MM.1S (cell line): ENCODE results near the gene MAP3K2.

Source experiments
- DNase-seq: peaks from one replicate; pipeline ENCODE4 v3.0.0-alpha.2; 2015
- H2AFZ ChIP-seq: fragments of 300-600 bp; sonication (generic); 2 replicates; pipeline ENCODE4 v1.6.0; 2016; ENCODE audit warnings: antibody characterized with exemption, low read length
- H3F3A ChIP-seq: fragments of 300-600 bp; sonication (generic); 2 replicates; pipeline ENCODE4 v1.6.1; 2016; ENCODE audit warnings: mild to moderate bottlenecking, antibody characterized with exemption, low read length, moderate library complexity, mixed read lengths; ENCODE audit not compliant: insufficient read depth
- H3K27ac ChIP-seq: fragments of 300-600 bp; sonication (generic); 2 replicates; pipeline ENCODE4 v1.5.1; 2016; ENCODE audit warnings: mild to moderate bottlenecking, low read length
- H3K27me3 ChIP-seq: fragments of 300-600 bp; sonication (generic); replicated peaks from 2 replicates; pipeline ENCODE4 v1.6.0; 2016; ENCODE audit warnings: low read length; ENCODE audit not compliant: insufficient read depth
- H3K36me3 ChIP-seq: fragments of 300-600 bp; sonication (generic); replicated peaks from 2 replicates; pipeline ENCODE4 v1.6.1; 2016; ENCODE audit warnings: mild to moderate bottlenecking, low read length, mixed read lengths; ENCODE audit not compliant: insufficient read depth
- H3K4me1 ChIP-seq: fragments of 300-600 bp; sonication (generic); 2 replicates; pipeline ENCODE4 v1.6.1; 2016; ENCODE audit warnings: low read length, mixed read lengths
- H3K4me2 ChIP-seq: fragments of 300-600 bp; sonication (generic); 2 replicates; pipeline ENCODE4 v1.6.0; 2016; ENCODE audit warnings: low read depth, low read length
- H3K4me3 ChIP-seq: fragments of 300-600 bp; sonication (generic); 2 replicates; pipeline ENCODE4 v1.5.1; 2016; ENCODE audit warnings: low read length, mixed read lengths
- H3K79me2 ChIP-seq: fragments of 300-600 bp; sonication (generic); 2 replicates; pipeline ENCODE4 v1.6.1; 2016; ENCODE audit warnings: mixed run types, low read length, mixed read lengths
- H3K9ac ChIP-seq: fragments of 300-600 bp; sonication (generic); 2 replicates; pipeline ENCODE4 v1.6.1; 2016; ENCODE audit warnings: low read length, mixed read lengths
- H3K9me2 ChIP-seq: fragments of 300-600 bp; sonication (generic); replicated peaks from 2 replicates; pipeline ENCODE4 v1.6.1; 2016; ENCODE audit warnings: mild to moderate bottlenecking, low read length, mixed read lengths; ENCODE audit not compliant: insufficient read depth
- H3K9me3 ChIP-seq: fragments of 300-600 bp; sonication (generic); replicated peaks from 2 replicates; pipeline ENCODE4 v1.6.1; 2016; ENCODE audit warnings: mild to moderate bottlenecking, low read length, mixed read lengths; ENCODE audit not compliant: insufficient read depth
- H4K20me1 ChIP-seq: fragments of 300-600 bp; sonication (generic); 2 replicates; pipeline ENCODE4 v1.6.1; 2016; ENCODE audit warnings: mild to moderate bottlenecking, low read length, moderate library complexity, mixed read lengths; ENCODE audit not compliant: insufficient read depth
- EZH2 ChIP-seq: fragments of 300-600 bp; sonication (generic); optimal IDR thresholded peaks from 2 replicates; pipeline ENCODE3; 2017; ENCODE audit warnings: low read depth, mild to moderate bottlenecking, antibody characterized with exemption, low read length, mixed read lengths
- EZH2phosphoT487 ChIP-seq: fragments of 300-600 bp; sonication (generic); IDR thresholded peaks from 2 replicates; pipeline ENCODE4 v1.6.1; 2018; ENCODE audit warnings: antibody characterized with exemption, low read length
- TF ChIP-seq, protein P1 (sequence below): fragments of 300-600 bp; sonication (generic); IDR thresholded peaks from 2 replicates; pipeline ENCODE4 v1.5.1; 2016; ENCODE audit warnings: antibody characterized with exemption, low read length, mixed read lengths

Gene MAP3K2

DNA sequence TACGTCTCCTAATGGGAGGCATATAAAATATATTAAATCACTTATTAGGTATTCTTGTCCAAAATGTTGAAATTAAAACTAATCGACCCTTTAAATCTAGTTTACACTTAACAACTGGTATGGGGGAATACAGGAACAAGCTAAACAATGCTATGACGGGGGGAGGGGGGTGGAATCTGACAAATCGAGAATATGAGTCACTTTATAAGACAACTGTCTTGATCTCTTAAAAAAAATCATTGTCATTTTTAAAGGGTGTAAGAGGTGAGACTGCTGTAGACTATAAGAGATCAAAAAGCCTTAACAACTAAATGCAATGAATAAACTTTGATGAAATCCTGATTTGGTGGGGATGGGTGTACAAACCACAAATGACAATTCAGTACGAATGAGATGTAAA lies 6.0 kb downstream of the MAP3K2 start:
- DNase-seq, result no peak
- Histone ChIP-seq H3K4me2 (no peak overlapping the region), H3K9me3 (no peaks in the 10 kb centered on the region), H3K36me3 (peaks cover under 1% of the 10 kb centered on the region; the same call in 1 of the 2 replicates), H3K9me2 (no peaks in the 10 kb centered on the region), H2AFZ (no peak overlapping the region), H3K27me3 (no peaks in the 10 kb centered on the region), H3K27ac (no peak overlapping the region), H3K79me2 (peaks cover 97% of the 10 kb centered on the region), H4K20me1 (0 out of 2 replicates have a peak, but pooled peaks cover 4% of the 10 kb centered on the region), H3K4me1 (peaks cover 11% of the 10 kb centered on the region), H3K4me3 (no peak overlapping the region), H3F3A (peaks cover 2% of the 10 kb centered on the region), H3K9ac (no peak overlapping the region)
- TF ChIP-seq EZH2phosphoT487 (no peak), EZH2 (no peak)
- TF ChIP-seq, protein P1, sequence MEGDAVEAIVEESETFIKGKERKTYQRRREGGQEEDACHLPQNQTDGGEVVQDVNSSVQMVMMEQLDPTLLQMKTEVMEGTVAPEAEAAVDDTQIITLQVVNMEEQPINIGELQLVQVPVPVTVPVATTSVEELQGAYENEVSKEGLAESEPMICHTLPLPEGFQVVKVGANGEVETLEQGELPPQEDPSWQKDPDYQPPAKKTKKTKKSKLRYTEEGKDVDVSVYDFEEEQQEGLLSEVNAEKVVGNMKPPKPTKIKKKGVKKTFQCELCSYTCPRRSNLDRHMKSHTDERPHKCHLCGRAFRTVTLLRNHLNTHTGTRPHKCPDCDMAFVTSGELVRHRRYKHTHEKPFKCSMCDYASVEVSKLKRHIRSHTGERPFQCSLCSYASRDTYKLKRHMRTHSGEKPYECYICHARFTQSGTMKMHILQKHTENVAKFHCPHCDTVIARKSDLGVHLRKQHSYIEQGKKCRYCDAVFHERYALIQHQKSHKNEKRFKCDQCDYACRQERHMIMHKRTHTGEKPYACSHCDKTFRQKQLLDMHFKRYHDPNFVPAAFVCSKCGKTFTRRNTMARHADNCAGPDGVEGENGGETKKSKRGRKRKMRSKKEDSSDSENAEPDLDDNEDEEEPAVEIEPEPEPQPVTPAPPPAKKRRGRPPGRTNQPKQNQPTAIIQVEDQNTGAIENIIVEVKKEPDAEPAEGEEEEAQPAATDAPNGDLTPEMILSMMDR, result no peak

DNA sequence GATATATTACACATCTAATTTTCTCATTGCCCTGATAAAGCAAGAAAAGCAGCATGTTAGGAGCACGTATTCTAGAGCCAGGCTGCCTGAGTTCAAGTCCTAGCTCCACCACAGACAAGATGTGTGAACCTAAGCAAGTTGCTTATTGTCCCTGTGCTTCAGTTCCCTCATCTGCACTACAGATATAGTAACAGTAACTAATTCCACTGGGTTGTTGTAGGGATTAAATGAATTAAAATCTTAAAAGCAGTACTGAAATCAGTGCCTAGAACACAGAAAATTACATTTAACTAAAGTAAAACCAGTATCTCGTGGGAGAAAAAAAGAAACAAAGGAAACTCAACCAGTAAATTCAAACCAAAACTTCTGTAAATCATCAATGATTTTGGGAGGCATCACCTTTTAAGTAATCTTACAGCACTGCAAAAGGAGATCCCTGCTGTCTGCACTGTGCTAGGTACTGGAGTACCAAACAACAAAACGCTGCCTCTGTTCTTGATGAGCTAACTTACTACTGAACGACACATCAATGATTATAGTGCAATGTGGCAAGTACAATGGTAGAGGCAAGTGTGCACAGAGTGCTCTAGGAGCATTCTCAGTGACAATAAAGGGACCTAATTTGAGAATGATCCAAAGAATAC lies 7.9 kb downstream of the MAP3K2 start:
- Histone ChIP-seq H3K4me1 (no peaks in the 10 kb centered on the region), H3K4me2 (no peak overlapping the region), H3K27ac (no peak overlapping the region), H3K79me2 (peaks cover 94% of the 10 kb centered on the region), H4K20me1 (no peaks in the 10 kb centered on the region), H3K9me3 (no peaks in the 10 kb centered on the region), H3K9ac (no peak overlapping the region), H3K9me2 (no peaks in the 10 kb centered on the region), H2AFZ (no peak overlapping the region), H3F3A (no peaks in the 10 kb centered on the region), H3K4me3 (no peak overlapping the region), H3K27me3 (no peaks in the 10 kb centered on the region), H3K36me3 (peaks cover 3% of the 10 kb centered on the region; the same call in 1 of the 2 replicates)
- no peak for DNase-seq
- TF ChIP-seq, protein P1, result no peak
- TF ChIP-seq EZH2 (no peak), EZH2phosphoT487 (no peak)

DNA sequence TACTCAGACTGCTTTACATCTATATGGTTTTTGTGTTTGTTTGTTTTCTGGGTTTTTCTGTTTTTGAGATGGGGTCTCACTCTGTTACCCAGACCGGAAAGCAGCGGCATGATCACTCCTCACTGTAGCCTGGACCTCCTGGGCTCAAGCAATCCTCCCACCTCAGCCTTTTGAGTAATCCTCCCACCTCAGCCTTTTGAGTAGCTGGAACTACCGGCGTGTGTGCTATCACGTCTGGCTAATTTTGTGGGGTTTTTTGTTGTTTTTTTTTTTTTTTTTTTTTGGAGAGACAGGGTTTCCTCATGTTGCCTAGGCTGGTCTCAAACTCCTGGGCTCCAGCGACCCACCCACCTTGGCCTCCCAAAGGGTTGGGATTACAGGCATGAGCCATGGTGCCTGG lies 9.1 kb downstream of the MAP3K2 start:
- Histone ChIP-seq H3K27me3 (no peaks in the 10 kb centered on the region), H3K9ac (no peak overlapping the region), H3K4me1 (no peaks in the 10 kb centered on the region), H4K20me1 (no peaks in the 10 kb centered on the region), H3K9me2 (no peaks in the 10 kb centered on the region), H3F3A (no peaks in the 10 kb centered on the region), H3K9me3 (no peaks in the 10 kb centered on the region), H3K4me2 (no peak overlapping the region), H2AFZ (no peak overlapping the region), H3K36me3 (peaks cover 3% of the 10 kb centered on the region; the same call in 1 of the 2 replicates), H3K4me3 (no peak overlapping the region), H3K79me2 (peaks cover 97% of the 10 kb centered on the region), H3K27ac (no peak overlapping the region)
- DNase-seq, result no peak
- TF ChIP-seq, protein P1, result no peak
- TF ChIP-seq EZH2, result no peak
- no peak for TF ChIP-seq EZH2phosphoT487
